Left cardiac atrium (tissue), 4 donors: ENCODE measurements around the gene NBPF1. TPM values are rescaled to one million over a fixed set of nuclear protein-coding genes. Genes with fewer than 3 reads are reported as not detected.
A peak's percentile ranks its signal among the peaks of the same experiment; 100 is the strongest.
"Not testable (repeated sequence)": the region's sequence is repeated elsewhere in the genome, so short reads cannot be mapped to it uniquely, and the experiment has no call there.

Experiments used
- ATAC-seq, 2 donors: fragments of 200-7000 bp; cut with Tn5 transposase; one replicate each; pipeline ENCODE4 v1.9.1; 2020; ENCODE audit warnings: mild to moderate bottlenecking in 2 of 2, moderate library complexity in 2 of 2
- DNase-seq: peaks from one replicate; pipeline ENCODE4 v3.0.0-alpha.2; 2020
- intact Hi-C, 2 donors: fragments of 100-400 bp; cut with DNase I; formaldehyde crosslinking; loops; one replicate each; pipeline versions ENCODE4 v1.14.1 to v1.15.1; 2022 to 2023
- total RNA-seq, 2 donors: library from RNA; stranded (reverse); fragmentation: NEBNext Ultra II Directional; extraction: Animal tissue kit (Norgen Biotek cat#: 25700); gene quantifications; one replicate each; pipeline ENCODE4 v1.2.1, GENCODE V29; 2021
- donor health status: DM: no; HTN: yes; CAD: no.
- donor health status: DM: no; HTN: yes; CAD: no; lungs with severe emphysema.
- donor health status: DM: yes; HTN: yes; CAD: no.
- donor health status: Dilated cardiomyopathy.

The NBPF1 gene
- total RNA-seq, 2 donors from 2014 or later: 11.6 to 17.5 TPM

- DNase-seq: peak; percentile 25
- ATAC-seq, intact Hi-C loops: not testable (repeated sequence)
Observed at GRCh38 chr1:16643001-16643411, 29.6 kb upstream of the NBPF1 start.

GRCh38 chr1:16642025-16642966, 28.9 kb upstream of the NBPF1 start:
- ATAC-seq, intact Hi-C loops: not testable (repeated sequence)
- peak; percentile 17 for DNase-seq

- ATAC-seq, intact Hi-C loops, DNase-seq: not testable (repeated sequence)
Observed at GRCh38 chr1:16641159-16641975, 28.0 kb upstream of the NBPF1 start.

- ATAC-seq, DNase-seq, intact Hi-C loops: not testable (repeated sequence)
Observed at GRCh38 chr1:16639091-16640031, 26.0 kb upstream of the NBPF1 start.

DNA sequence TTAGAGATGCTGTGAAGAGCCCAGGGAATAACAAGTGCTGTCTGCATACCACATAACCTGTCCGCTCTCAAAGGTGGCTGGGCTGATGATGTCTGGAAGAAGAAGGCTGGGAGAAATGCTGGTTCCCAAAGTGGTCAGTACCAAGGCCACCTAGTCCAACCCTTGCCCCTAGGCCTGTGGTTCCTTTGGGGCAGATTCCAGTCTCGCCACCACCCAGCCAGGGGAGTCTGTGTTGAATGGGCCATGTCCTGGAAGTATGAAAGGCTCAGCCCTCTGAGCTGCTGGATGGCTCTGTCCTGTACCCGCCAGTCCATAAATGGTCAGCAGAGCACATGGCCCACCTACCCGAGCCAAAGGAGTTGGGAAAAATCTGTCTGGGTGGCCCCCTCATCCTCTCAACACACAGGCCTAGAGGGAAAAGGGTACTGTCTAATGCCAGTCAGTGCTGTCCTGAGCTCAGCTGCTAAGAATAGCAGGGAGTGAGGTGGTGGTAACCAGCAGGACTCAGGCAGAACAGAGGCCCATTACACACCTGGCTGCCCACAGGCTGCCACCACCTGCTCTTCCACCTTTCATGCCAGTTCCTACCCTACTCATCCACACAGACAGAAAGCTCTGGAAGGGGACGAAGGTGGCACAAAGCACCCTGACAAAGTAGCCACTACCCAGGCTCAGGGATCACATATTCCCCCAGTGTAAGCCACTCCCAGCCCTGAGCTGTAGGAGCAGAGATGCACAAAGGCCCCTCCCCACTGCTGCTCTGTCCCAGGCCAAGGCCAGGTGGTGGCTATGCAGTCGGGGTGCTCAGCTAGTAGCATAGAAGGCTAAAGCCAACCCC, 24.8 kb upstream of the NBPF1 start:
- DNase-seq, intact Hi-C loops: not testable (repeated sequence)
- peak; percentile 23 to 41 for ATAC-seq

DNA sequence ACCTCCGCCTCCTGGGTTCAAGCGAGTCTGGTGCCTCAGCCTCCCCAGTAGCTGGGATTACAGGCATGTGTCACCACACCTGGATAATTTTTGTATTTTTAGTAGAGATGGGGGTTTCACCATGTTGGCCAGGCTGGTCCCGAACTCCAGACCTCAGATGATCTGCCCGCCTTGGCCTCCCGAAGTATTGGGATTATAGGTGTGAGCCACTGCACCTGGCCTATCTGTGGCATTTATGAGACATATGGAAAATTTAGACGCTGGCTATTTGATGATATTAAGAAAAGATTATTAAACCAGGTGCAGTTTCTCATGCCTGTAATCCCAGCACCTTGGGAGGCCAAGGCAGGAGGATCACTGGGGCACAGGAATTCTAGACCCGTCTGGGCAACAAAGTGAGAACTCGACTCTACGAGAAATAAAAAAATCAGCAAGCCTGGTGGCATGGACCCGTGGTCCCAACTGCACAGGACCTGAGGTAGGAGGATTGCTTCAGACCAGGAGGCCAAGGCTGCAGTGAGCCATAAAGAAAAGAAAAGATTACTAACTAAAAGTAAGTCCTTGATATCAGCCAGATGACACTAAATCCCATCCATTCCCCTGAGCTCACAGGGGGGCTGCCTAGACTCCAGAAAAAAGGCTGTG, 23.3 kb upstream of the NBPF1 start:
- ATAC-seq, DNase-seq, intact Hi-C loops: not testable (repeated sequence)

- intact Hi-C loops, DNase-seq, ATAC-seq: not testable (repeated sequence)
Observed at GRCh38 chr1:16635959-16636358, 22.6 kb upstream of the NBPF1 start.

- ATAC-seq, DNase-seq, intact Hi-C loops: not testable (repeated sequence)
Observed at GRCh38 chr1:16633540-16634282, 20.3 kb upstream of the NBPF1 start.

GRCh38 chr1:16632044-16632850, 18.9 kb upstream of the NBPF1 start:
- DNase-seq, ATAC-seq, intact Hi-C loops: not testable (repeated sequence)

GRCh38 chr1:16631248-16632043, 18.1 kb upstream of the NBPF1 start:
- ATAC-seq (no peak), DNase-seq (no peak)
- intact Hi-C loops: no loop called here

DNA sequence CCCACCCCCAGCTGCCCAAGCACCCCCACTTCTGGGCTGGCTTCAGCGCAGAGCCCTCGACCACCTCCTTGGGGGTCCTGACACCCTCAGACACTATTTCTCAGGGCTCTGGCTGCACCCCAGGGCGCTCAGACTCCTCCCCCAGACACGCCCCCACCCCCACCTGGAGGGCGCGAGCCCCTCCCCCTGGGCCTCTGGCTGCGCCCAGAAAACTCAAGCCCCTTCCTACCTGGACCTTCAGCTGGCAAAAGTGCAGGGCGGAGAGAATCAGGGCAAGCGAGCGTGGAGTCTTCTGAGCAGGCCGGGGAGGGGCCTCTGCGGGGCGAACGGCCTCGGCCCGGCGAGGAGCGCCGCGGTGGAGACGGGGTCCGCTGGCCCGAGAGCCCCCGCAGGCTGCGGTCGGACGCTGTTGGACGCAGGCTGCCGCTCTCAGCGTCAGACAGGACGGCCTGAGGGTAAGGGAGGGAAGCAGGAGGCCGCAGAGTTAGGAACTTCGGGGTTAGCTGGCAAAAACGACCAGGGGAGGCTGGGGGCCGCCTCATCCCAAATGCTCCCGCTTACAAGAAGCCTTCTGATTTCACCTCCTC, 17.4 kb upstream of the NBPF1 start:
- DNase-seq (no peak), ATAC-seq (peak in 1 of 2 donors; percentile 3)
- intact Hi-C loops: no loop called here

- intact Hi-C loops, DNase-seq: not testable (repeated sequence)
- ATAC-seq: peak; percentile 1 to 12
Observed at GRCh38 chr1:16629916-16630530, 16.7 kb upstream of the NBPF1 start.

- intact Hi-C loops: no loop called here
- no peak for DNase-seq
- no peak for ATAC-seq
Observed at GRCh38 chr1:16628361-16629111, 15.2 kb upstream of the NBPF1 start.
